DMS 273 (cell line): ENCODE results near the gene ATP2C2.

Experiments
- DNase-seq: peaks from one replicate; lab custom pipeline; 2025; ENCODE audit not compliant: unreplicated experiment; lab: John Stamatoyannopoulos, UW

The ATP2C2 gene

DNA sequence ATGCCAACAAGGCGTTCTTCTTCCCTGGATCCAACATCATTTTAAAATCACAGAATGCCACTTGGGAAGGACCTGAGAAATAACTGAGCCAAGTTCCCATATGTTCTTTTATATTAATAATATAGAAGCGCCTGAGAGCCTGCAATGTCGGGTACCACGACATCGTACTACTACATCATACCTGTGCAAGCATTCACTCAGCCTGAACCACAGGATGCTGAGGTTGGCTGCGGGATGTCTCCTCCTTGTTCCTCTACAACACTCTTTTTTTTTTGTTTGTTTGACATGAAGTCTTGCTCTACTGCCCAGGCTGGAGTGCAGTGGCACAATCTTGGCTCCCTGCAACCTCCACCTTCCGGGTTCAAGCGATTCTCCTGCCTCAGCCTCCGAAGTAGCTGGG lies 2.1 kb upstream of the ATP2C2 start:
- DNase-seq = no peak

- peak; percentile 33 for DNase-seq
These were observed 1.0 kb upstream of the ATP2C2 start for GRCh38 chr16:84367297-84367680.

- peak; percentile 46 for DNase-seq
These were observed 509 bp upstream of the ATP2C2 start for GRCh38 chr16:84367750-84368307.

DNA sequence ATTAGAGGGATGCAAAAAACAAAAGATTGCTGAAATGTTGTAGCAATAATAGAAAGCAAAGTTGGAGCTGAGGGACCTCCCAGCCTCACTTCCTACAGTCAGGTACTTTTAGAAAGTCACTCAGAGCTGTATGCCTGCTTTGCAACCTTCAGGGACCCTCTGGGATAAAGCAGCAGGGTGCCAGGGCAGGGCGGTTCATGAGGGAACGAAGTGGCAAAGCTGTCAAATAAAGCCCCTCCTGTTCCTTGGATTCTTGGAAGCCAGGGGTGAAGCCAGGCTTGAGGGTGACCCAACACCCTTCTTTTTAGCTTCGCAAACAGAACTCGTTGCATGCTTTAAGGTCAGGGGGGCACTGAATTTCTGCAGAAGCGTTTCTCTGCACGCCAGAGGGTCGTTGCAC lies 767 bp downstream of the ATP2C2 start:
- DNase-seq = no peak

DNA sequence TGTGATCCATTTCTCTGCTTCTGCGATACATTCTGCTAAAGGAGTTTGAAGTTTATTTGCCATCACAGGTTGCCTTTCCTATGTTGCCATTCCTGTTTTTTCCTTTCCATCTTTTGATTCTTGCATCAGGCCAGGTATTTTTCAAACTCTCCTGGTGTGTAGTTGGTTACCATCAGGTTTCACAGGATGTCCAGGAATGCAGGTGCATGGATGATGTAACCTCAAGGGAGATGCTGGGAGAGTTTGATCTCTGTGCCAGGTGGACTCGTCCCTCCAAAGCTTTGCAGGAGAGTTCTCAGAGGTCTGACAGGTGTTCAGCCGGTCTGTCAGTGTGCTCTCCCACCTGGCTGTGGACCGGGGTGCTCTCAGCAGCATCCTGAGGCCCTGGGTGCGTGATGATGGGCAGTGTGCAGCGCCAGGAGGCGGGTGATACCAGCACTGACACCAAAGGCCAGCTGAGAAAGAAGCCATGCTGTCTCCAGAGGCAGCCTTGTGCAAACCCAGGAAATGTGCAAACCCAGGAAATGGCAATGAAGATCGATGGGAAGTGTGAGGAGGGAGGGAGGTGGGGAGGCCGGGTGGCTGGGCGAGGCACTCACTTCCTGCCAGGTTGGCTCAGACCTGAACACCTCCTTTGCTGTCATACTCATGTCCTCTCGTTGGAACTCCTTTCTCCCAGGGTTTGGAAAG lies 1.7 kb downstream of the ATP2C2 start:
- no peak for DNase-seq

DNA sequence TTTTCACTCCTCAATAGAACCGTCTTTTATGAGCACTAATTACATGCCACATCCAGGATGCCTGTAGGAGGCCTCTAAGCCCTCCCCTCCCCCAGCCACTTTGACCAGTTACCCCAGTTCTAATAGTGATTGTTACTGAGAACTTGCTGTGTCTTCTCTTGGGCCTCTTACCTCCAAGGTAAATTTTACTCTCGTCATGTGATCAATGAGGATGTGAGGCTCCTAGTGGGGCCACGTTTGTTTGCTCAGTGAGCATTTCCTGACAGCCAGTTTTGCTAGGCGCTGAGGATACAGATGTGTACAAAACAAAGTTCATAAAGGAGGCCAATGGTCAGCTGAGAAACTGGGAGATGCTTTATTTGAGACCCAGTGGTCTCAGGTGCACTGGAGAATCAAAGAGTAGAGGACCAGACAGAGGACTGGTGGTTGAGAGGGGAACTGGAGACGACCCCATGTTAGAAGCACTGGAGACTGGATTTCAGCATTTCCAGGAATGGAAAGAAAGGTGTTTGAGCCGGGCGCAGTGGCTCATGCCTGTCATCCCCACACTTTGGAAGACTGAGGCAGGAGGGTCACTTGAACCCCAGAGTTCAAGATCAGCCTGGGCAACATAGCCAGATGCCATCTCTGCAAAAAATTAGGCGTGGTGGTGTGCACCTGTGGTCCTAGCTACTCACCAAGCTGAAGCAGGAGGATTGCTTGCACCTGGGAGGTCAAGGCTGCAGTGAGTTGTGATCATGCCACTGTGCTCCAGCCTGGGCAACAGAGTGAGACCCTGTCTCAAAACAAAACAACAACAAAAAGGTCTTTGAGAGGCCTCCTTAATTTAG lies 2.6 kb downstream of the ATP2C2 start:
- DNase-seq = no peak

GRCh38 chr16:84371553-84371865 lies 3.2 kb downstream of the ATP2C2 start:
- DNase-seq = no peak

DNA sequence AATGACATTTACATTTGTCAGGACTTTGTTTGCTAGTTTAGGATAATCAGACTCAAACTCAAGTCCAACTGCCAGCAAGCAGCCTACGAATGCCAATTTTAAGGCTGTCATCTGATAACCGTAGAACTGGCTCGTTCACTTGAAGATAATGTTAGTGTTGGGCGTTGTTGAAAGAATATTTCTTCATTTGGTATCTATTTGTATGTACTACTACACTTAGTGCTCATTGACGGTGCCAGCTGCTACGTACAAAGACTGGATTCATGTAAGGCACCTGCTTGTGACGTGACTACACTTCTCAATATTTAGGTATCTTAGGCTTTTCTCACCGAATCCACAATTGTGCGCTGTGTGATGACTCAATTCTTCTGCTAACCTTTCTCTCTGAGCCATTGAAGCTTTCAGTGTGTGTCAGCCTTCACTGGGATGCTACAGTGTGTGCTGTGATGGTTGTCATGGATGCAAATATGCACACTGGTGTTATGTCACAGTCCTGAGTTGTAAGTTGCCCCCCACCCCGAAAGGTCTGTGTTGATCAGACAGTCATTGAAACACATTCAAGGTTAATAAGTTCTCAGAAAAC lies 5.7 kb downstream of the ATP2C2 start:
- DNase-seq = no peak

- DNase-seq = no peak
These were observed 9.8 kb downstream of the ATP2C2 start for GRCh38 chr16:84378099-84378498.

DNA sequence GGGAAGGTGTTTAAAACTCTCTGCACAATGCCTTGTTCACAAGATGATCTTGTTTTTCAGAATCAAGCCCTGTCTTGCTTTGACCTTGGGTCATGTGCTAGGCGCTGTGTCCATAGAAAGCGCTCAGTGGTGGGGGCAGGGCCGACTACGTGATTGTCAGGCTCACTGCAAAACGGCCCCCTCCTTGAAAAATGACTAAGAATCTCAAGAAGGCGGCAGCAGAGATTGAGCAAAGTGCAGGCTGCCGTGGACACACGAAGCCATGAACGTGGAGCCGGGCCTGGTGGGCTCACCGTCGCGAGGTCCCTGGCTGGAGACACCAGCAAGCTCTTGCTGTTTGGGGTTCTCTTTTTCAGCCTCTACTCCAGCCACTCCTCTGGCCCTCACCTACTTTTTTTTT lies 10.2 kb downstream of the ATP2C2 start:
- no peak for DNase-seq

DNA sequence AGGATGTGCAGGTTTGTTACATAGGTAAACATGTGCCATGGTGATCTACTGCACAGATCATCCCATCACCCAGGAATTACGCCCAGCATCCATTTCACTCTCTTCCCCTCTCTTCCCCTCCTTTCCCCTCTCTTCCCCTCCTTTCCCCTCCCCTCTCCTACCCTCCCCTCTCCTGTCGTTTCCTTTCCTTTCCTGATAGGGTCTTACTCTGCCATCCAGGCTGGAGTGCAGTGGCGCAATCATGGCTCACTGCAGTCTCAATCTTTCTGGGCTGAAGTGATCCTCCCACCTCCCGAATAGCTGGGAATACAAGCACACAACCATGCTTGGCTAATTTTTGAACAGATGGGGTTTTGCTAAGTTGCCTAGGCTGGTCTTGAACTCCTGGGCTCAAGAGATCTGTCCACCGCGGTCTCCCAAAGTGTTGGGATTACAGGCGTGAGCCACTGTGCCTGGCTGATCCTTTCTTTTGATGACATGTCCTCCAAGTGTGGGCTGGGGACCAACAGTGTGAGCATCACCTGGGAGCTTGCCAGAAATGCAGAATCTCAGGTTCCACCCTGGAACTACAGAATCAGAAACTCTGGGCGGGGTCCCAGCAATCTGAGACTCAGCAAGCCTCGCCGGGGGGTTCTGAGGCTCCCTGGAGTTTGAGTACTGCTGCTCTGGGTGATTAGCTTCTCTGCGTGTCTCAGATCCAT lies 10.8 kb downstream of the ATP2C2 start:
- peak; percentile 21 for DNase-seq

- DNase-seq = peak; percentile 39
These were observed 11.5 kb downstream of the ATP2C2 start for GRCh38 chr16:84379709-84380362.

- no peak for DNase-seq
These were observed 12.1 kb downstream of the ATP2C2 start for GRCh38 chr16:84380405-84380804.

- DNase-seq = no peak
These were observed 14.1 kb downstream of the ATP2C2 start for GRCh38 chr16:84382396-84382795.

DNA sequence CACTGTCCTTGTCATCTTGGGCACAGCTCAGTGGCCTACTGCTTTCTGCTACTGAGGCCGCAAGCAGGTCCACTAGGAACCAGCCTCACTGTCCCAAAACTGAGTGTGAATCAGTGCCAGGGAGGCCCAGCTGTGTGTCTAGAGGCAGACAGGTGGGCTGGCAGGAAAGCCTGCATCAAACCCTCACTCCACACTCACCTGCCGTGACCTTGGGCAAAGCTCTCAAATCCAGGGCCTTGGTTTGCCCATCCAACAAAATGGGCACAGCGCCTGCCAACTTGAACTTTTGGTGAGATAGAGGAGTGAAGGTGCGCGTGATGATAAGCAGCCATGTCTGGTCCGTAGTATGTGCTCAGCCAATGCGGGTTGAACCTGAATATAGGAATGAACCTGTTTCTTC lies 14.8 kb downstream of the ATP2C2 start:
- no peak for DNase-seq

- no peak for DNase-seq
These were observed 17.7 kb downstream of the ATP2C2 start for GRCh38 chr16:84386047-84386446.

- DNase-seq = no peak
These were observed 18.7 kb downstream of the ATP2C2 start for GRCh38 chr16:84387021-84387420.

DNA sequence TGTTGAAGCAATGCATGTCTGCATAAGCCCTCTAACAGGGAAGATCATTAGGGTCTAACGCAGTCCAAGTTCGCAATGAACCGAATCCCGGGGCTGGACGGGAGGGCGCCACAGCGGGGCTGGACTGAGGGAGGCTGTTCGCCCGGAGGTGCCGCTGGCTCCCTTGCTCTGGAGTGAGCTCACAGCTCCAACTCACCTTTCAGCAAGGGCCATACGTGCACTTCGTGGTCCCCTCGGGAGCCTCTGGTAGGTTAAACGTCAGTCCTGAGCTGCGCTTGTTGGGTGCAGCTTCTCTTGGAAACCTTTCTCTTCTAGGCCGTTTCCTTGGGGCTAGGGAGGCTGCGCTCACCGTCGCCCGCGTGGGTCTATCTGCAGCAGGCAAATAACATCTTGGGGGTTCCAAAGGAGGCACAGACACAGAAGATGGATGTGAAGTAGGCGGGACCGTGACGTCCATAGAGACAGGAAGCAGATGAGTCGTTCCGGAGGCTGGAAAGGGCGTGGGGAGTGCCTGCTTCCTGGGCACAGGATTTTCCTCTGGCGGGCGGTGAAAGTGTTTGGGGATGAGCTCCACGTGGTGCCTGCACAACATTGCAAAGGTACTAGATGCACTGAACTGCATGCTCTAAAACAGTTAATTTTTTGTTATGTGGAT lies 21.9 kb downstream of the ATP2C2 start:
- no peak for DNase-seq

DNA sequence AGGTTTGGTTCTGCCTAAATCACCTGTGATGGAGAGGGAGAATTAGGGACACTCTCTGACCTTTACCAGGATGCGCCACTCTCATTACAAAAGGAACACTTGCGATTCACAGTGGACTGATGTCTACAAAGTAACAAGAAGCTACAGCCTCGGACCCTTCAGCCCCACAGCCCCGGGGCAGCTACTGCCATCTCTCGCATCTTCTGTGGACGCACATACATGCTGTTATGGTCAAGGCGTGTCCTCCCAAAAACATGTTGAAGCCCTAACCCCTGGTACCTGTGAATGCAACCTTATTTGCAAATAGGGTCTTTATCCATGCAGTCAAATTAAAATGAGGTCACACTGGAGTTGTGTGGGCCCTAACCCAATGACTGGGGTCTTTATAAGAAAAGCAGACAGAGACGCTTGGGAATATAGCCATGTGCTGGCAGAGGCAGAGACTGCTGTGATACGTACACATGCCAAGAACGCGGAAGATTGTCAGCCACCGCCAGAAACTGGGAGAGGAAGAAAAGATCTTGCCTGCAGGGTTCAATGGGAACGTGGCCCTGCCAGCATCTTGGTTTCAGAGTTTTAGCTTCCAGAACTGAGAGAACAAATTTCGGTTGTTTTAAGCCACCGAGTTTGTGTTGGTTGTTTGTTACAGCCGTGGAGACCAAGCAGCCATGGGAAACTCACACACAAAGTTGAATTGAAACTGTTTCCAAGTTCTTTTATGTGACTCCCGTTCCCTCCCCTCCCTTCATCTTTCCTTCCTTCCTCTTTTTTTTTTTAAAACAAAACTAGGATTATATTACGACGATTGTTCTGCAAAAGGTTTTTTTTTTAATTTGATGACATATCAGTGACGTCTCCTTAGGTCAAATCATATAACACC lies 23.1 kb downstream of the ATP2C2 start:
- no peak for DNase-seq

- no peak for DNase-seq
These were observed 23.7 kb downstream of the ATP2C2 start for GRCh38 chr16:84392031-84392360.
